Stimulated activated naive CD4-positive, alpha-beta T cell treated with Interleukin-2 at 50 U/mL for 16 hours (primary cell): ENCODE results near the gene MAX.

Experiments
- DNase-seq: peaks from one replicate; lab custom pipeline; 2025; lab: John Stamatoyannopoulos, UW

MAX gene, protein sequence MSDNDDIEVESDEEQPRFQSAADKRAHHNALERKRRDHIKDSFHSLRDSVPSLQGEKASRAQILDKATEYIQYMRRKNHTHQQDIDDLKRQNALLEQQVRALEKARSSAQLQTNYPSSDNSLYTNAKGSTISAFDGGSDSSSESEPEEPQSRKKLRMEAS

DNA sequence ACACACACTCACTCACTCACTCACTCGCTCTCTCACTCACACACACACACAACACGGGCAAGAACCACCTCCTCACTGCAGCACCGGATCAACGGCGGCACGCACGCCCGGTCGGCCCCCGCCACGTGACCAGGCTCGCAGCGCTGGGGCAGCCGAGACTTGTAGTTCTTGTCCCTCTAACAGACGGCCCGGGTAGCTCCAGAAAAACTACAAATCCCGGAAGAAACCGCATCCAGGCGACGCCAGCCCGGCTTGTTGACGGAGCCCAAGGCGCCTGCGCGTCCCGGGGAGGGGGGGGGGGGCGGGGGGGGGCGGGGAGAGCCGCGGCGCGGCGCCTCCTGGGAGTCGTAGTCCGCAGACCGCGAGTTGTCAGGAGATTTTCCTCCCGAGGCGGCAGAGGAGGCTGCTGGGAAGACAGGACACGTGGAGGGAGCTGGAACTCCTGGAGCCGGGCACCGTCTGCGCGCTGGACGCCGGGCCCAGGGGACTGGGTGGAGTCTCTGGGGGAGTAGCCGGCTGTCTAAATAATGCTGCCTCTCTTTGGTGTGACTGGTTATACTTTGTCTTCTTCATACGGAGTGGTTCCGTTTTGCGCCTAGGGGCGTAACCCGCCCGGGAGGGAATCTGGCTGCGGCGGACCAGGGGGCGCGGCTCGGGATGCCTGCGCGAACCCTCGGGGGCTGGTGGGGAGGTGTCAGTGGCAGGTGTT, at the start of gene MAX:
Gene MAX (minus strand): TSS at position 77 of the 709 bp plus-strand sequence. CDS start 178 bp downstream, outside the sequence.
- peak; percentile 99 for DNase-seq

DNA sequence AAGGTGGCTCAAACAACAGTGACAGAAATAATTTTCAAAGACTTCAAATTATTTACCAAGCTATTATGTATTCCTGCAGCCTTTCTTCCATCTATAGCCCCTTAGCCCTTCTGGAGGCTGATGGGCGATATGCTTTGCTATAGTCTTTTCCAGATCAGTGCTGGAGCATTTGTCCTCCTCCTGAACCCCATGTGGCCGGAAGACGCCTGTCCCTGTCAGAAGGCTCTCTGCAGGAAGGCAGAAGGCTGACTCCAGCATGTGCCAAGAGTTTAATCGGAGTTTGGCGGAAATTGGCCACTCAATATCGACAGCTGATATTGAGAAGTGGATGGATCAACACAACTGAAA, 49.3 kb upstream of the MAX start:
- DNase-seq = no peak

DNA sequence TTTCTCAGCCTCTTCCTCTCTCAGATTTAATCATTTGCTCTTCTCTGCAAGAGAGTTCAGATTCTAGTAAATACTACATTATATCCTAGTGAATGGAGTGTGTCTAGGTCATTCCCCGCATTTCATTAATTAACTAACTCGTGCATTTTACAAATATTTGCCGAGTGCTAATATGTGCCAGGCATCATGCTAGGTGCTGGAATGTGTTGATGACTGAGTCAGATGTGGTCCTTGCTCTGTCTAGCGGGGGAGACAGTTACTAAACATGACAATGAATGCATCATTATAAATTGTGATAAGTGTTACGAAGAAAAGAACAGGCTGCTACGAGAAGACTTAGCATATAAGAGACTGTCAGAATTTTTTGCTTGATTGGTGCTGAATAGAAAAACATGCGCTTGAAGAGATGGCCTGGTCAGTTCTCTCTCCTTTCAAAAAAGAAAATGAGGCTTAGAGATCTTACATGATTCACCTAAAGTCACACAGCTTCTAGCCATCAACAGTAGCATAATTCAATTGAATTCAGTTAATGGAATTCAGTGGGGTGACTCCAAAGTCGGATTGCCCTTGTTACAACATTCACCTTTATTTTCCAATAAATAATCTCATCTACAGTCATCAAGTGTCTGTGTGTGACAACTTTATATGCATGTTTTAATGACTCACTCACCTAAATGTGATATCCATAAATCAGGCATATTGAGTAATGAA, 48.7 kb upstream of the MAX start:
- no peak for DNase-seq

DNA sequence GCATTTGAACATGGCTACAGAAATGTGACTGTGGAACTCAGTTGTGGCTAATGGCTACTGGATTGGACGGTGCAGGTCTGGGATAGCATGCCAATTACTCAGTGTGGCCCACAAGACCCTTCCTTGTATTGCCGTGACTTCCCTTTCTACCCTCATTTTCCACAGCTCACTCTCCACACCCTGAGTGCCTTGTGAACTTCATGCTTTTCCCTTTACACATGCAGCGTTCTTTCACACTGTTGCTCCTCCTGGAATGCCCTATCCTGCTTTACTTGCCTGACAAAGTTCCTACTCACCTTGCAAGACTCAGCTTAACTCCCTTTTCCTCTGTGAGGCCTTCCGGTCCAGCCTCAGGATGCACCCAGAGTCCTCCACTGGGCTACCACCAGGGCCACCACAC, 46.8 kb upstream of the MAX start:
- no peak for DNase-seq

DNA sequence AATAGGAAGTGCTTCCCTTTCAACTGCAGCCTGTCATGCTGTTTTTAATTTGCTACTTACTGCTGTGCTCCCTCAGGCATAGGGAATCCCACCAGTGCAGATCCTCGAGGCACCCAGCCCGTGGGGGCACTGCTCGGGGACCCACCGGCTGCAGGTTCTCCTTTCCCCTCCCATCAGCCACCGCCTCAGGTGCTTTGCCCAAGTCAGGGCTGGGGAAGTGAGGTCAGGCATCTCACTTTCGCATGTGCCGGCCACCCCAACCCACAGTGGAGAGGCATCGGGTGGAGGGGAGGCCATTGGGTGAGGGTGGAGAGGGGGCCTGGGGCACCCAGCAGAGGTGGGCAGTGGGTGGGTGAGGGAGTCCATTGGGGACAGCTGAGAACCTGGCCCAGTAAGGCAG, 41.9 kb upstream of the MAX start:
- DNase-seq = no peak

DNA sequence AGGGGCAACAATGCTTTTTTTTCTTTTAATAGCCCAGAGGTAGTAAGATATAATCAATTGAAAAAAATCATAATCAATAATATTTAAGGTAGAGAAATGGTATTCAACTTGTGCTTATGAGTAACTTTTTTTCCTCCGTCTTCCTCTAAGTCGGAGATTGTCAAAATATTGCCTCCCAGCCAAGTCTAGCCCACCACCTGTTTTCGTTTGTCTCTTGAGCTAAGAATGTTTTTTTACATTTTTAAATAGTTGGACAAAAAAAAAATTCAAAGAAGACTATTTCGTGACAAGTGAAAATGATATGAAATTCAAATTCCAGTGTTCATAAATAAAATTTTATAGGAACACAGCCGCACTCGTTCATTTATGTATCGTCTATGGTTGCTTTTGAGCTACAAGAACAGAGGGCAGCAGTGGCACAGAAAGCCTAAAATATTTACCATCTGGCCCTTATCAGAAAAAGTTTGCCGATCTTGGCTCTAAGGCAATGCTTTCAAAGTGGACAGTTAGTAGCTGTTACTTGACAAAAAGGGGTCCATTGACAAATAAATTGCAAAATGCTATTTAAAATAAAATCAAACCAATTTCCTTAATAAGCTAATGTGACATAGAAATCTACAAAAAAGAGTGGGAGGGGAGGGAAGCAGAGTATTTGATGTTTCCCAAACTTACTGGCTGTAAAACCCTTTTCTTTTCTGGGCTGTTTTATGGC, 40.8 kb upstream of the MAX start:
- DNase-seq = no peak

DNA sequence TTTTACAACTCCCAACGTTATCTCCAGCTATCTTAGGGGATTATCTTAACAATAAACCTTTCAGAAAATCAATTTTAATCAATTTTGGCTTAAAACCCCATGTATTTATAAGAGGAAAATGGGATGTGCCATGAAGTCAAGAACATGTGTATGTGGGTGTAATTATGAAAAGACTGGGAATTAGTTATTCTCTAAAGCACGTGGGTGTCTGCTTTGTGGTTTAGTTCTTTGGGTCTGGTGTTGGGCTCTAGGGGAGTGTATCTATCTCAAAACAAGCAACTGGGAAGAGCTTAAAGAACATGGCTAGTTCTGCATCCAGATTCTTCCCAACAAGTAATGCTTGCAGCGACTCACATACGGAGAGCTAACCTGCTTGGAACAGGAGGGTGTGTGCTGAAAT, 40.1 kb upstream of the MAX start:
- no peak for DNase-seq

DNA sequence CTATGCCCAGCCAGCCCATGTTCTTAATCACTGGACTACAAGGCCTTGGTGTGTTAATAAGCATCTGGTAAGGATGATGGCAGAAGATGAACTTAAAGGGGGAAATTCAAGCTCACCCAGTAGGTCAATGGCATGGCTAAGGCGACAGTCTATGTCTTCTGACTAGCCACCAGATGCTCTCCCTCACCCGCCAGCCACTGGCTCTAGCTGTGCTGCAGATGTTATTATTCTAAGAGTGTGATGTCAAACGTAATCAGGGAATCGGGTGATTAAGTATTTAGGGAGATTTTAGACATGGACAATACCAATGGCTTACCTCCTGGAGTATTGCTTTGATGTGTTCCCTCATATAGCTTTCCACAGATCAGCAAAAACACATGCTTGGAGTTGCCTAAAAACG, 39.2 kb upstream of the MAX start:
- no peak for DNase-seq

DNA sequence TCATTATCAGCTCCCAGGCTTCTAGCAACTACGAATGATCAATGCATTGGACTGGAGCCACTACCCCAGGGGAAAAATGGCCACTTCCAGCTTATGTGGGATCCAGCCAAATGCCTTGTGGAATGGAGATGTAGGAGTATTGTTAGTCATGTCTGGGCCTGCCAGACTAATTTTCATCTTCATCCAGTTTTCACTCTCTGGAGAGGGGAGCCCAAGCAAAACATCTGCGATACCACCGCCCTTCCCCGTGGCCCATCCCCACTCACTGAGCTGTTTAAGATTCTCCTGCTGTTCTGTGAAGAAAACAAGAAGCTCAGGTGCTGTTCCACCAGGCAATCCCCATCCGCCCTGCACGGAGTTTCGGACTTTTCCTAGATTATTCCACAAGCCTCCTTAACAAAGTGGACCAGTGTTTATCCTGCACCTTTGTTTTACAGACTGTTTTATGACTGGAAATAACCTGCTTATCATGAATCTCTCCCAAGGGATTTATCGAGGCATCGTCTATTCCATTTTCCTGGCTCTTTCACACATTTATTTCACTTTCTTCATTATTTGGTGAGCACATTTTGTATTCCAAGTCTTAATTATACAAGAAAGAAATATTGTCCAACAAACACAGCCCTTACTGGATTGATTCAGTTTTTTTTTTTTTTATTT, 35.5 kb upstream of the MAX start:
- no peak for DNase-seq

DNA sequence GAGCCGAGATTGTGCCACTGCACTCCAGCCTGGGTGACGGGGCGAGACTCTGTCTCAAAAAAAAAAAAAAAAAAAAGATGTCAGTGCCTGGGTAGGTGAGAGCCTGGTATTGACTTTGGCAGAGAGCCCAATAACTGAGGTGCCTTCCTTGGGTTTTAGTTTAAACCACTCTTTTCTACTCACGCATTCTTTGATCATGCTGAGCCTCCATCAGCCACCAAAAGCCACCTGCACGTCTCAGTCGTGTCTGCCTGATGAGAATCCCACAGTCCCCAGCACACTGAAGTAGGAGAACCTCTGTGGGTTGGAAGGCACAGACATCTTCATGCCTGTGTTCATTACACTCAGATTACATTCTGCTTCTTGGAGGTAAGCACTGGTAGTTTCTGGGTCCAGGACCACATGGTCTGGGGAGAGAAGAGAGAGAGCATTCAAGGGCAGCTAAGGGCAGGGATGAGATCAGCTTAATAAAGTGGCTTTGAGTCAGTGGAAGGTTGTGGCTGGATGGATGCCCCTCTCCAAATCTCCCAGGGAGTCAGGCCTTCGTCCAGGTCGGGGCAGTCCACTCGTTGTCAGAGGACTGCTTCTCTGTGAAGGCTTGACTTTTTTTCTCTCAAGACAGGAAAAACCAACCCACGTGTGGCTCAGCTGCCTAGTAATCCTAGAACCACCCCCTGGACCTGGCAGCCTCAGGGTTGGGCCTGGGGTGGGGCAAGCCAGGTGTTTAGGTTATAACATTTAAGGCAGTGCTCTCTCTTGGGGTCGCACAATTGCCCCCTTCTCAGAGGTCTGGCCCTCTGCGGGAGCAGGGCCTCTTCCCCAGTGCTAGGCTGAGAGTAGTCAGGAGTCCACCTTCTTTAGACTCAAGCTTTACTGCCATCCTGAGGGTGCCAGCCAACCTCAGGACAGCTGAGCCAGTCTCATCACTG, 32.6 kb upstream of the MAX start:
- no peak for DNase-seq

DNA sequence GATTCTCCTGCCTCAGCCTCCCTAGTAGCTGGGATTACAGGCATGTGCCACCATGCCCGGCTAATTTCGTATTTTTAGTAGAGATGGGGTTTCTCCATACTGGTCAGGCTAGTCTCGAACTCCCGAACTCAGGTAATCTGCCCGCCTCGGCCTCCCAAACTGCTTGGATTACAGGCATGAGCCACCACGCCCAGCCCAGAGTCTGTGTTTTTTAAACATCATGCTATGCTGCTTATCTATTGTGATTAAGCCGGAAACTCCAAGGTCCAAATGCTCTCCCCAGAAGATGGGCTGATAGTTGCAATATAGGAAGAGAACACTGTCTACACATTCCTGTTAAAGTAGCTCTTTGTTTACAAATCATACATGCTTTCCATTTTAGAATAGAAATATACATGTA, 30.5 kb upstream of the MAX start:
- DNase-seq = no peak

DNA sequence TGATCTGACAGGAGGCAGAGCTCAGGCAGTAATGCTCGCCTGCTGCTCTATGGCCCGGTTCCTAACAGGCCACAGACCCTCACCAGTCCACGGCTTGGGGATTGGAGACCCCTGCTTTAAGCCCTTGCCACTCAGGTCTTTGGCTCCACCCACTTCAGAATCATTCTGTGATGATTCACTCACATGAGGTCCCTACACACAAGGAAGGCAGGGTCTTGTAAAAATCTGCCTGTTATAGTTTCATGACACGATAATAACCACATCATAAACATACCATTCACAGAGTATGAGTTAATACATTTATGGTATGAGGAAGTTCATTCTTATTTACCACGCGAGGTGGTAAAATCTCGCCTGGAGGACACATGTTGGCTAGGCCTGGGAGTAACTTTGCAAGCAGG, 29.0 kb upstream of the MAX start:
- no peak for DNase-seq

DNA sequence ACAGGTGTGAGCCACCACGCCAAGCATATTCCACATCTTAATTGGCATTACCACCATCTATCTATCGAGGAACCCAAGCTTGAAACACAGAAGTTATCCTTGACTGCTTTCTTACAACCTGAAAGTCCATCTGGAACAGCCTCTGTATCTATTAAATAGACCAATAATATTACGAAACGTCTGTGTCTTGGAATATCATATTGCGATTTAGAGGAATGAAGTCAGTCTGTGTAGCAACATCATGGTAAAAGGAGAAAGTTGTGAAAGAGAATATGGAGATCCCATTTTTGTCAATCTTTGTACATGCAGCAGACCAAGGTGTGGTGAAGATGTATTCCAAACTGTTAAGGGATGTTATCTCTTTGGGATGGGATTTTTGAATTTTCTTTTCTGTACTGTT, 25.8 kb upstream of the MAX start:
- no peak for DNase-seq

DNA sequence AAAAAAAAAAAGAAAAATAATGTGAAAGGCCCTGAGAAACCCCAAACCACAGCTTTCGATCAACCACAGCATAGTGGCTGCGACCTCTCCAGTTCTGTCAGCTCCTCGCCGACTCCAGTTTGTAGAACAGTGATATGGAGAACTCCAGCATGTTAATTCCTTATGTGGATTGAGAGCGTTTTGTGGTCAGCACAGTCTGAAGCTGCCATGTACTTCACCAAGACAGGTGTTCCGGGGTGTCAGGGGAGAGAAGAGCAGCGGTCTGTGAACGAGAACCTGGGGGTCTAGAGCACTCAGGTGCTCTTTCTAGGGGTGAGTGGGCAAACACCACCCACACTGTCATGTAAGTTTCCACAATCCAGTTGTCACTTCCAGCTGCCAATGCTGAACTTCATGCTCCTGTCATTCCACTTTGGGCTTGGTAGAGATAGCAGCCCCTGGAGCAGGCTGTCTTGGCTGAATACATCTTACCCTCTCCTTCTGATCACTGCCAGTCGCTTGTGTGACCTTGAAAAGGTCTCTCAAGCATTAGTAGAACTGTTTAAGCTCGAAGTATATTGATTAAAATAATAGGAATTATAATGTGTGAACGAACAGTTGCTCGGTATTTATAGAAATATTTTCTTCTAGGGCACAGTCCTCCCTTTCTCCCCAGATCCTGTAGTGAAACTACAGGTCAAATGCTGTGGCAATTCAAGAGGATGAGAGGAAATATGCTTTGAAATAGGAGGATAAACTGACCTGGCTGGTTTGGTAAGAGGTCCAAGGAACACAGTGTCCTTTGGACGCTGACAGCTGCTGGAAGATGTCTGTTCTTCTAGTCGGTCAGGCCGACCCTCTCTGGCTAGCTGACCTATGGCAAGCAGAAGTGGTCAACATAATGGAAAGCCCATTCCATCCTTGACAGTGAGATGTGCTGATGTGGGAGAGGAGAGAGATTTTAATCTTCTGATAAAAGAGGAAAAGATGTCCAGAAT, 15.7 kb upstream of the MAX start:
- DNase-seq = no peak

DNA sequence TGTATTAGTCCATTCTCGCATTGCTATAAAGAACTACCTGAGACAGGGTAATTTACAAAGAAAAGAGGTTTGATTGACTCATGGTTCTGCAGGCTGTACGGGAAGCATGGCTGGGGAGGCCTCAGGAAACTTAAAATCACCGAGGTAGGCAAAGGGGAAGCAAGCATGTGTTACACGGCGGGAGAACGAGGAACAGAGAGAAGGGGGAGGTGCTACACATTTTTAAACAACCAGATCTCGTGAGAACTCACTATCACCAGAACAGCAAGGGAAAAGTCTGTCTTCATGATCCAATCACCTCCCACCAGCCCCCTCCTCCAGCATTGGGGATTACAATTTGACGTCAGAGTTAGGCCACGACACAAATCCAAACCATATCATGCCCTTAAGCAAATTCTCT, 13.3 kb upstream of the MAX start:
- DNase-seq = no peak

DNA sequence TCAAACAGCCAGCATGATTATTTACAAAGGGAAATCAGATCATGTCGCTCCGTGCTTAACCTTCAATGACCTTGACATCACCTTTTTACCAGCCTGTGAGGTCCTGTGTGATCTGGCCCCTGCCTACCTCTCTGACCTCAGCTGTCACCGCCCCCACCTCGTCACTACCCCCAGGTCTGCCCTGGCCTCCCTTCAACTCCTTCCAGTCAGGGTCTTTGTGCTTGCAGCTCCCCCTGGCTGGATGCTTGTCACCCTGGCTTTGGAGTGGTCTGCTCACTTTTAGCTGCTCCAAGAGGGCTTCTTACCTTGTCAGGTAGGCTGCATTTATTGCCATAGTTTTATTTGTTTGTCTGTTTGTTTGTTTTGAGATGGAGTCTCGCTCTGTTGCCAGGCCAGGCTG, 8.2 kb upstream of the MAX start:
- DNase-seq = no peak

DNA sequence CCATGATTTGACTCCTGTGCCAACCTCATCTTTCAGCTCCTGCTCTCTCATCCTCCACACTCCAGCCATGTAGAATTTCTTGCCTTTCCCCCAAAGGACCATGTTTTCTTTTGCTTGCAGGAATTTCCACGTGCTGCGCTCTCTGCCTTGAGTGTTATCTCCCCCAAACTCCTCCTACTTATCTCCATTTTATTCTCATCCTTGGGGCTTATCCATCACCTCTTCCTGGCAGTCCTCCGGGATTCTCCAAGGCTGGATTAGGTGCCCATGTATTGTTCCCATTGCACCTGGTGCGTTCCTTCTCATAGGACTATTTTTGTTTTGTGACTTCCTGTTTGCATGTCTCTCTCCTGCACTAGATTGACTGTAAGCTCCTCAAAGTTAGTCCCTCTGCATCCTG, 7.0 kb upstream of the MAX start:
- DNase-seq = no peak

DNA sequence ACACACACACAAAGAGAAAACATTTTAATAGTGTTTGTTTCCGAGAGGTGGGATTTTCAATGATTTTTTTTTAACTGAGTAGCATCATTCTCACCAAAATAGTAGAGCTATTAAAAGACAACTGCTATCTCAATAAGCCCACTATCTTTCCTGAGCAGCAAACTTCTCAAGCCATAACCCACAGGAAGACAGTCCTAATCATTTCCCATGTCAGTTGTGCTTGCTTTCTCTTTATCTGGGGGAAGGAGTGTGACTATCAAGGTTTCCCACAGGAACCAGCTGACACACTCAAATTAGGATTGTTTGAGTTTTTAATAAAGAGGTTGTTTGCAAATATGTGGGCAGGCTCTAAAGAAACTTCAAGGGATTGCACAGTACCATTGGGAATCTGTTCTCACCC, 4.9 kb upstream of the MAX start:
- DNase-seq = no peak

DNA sequence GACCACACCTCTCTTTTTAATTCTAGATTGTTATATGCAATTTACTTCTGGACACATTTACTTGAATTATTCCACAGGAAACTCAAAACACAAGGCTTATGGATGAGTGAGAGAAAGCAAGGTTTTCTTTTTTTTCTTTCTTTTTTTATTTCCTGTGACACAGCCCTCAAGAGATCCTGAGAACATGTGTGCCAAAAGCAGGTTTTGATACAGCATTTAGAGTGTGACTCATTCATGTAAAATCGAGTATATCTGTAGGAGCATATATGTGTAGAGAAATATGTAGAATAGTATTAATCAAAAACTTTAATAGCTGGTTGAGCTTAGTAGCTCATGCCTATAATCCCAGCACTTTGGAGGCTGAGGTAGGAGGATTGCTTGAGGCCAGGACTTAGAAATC, 4.4 kb upstream of the MAX start:
- no peak for DNase-seq

DNA sequence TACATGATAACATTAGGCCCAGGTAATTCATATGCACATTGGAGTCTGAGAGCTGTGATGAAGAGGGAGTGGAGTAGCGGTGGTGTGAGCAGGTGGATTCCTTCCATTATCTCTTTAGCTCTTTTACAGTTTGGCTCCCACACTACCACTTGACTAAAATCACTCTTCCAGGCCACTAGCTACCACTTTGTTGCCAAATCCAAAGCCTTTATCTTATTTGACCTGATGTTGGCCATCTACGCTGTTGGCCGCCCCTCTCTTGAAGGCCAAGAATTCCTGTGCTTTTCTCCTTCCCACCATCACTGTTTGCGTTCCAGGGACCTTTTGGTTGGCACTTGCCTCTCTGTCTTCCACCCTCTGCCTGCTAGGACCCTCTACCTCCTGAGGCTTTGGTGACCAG, 4.0 kb upstream of the MAX start:
- DNase-seq = no peak
